NK-92 treated with Interleukin-12 subunit alpha and Interleukin-12 subunit beta, amount 100 ng/mL, for 24 hours (cell line): ENCODE measurements around the gene IWS1.
"Not testable (repeated sequence)": the region's sequence is repeated elsewhere in the genome, so short reads cannot be mapped to it uniquely, and the experiment has no call there.

Experiments used
- DNase-seq: peaks from one replicate; lab custom pipeline; 2025; lab: John Stamatoyannopoulos, UW

The IWS1 gene

DNA sequence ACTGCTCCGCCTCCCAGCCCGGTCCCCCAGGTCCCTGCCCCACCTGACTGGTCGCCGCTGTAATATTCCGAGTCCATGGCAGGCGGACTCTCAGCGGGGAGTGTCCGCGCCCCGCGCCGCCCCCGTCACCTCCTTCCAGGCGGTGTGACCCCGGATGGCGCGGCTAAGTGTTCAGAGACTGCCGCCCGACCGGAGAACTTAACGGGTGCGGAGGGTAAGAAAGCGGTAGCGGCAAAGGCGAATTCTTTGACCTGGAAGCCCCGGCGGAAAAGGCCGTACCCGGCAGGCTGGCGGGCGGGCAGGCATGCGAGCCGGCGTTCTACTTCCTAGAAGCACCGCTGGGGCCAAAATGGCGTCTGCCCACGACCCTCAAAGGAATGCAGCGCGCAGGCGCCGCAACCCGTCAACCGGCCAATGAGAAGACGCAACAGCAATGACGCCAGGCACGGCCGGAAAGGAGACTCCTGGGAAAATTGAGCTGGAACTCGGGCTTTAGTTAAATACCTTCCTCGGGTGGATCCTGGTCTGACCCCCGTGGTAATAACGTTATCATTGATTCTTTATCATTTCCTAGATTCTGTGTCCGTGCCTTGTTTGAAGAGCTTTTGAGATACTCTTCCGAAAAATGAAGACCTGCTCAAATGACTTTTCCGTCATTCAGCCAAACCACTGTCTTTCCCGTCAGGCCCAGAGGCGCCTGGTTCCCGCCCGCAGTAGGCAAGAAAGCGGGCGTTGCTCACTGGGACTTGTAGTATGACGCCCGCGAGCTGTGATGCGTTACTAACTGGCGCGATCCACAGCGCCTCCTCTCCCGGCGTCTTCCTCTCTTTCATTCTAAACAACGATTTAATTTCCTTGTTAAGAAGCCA is at the start of gene IWS1:
Gene IWS1, minus strand, starts transcription at position 358 of the 869 bp plus-strand sequence. Its CDS starts 281 bp downstream, at position 77.
- peak; percentile 92 for DNase-seq

DNA sequence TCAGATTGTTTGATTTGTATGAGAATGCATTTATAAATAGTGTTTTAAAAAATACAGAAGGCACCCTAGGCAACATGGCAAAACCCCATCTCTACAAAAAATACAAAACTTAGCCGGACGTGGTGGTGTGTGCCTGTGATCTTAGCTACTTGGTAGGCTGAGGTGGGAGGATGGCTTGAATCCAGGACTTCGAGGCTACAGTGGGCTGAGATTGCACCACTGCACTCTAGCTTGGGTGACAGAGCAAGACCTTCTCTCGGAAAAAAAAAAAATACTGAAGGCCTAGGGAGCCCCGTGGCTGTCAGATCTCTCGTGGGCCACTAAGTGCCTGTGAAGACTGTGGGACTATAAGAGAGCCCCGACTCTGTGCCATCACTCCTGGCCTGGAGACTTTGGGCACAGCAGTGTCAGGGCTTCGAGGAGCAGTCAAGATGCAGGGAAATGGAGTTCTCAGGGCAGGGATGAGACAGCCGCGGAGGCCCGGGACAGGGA is 49.7 kb upstream of the IWS1 start:
- DNase-seq = no peak

DNA sequence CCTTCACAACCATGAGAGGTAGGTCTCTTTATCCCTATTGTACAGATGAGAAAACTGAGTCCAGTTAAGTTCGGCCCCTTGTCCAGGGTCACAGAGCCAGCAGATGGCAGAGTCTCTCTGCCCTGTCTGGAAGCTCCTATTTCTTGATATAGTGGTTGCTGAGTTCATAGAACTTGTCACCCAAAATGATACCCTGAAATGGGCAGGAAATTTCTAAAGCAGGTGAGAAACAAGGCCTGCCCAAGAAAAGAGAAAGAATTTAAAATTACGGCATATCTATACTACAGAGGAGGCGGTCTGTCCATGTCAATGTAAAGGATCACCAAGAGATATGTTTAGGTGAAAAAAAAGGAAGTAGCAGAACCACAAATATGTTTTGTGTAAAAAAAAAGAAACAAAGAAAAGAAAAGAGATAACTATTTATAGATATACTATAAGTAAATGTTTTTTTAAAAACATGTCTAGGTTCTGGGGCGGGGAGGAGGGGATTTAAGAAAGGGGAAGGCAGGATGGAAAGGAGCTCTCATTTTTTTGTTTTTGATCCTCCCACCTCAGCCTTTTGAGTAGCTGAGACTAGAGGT is 49.0 kb upstream of the IWS1 start:
- DNase-seq = no peak

DNA sequence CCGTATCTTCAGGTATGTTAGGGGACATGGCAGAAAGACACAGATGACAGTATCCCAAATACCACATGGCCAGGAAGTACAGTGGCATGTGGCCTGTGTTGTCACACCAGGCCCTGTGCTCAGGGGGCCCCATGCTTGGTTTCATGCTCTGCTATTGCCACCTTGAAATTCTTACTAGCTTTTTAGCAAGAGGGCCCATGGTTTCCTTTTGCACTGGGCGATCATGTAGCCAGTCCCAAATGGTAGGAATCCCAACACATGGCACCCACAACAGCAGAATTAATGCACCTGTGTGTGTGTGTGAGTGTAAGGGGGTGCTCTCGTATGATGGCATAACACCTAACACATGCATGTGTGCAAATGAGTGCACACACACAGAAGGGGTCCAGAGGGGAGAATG is 48.4 kb upstream of the IWS1 start:
- no peak for DNase-seq

DNA sequence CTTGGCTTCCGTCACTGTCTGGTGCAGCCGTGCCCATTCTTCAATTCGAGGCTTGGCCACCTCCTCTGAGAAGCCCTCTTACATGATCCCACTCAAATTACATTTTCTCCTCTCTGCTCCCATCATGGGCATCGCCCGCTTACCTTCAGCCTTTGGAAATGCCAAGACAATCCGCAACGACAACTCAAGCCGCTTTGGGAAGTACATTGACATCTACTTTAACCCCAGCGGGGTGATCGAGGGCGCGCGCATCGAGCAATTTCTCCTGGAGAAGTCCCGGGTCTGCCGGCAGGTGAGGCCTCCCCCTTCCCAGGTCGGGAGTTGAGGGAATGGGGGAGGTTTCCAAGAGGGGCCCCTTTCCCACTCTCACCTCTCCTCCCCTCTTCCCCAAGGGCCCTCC is 47.5 kb upstream of the IWS1 start:
- DNase-seq = no peak

DNA sequence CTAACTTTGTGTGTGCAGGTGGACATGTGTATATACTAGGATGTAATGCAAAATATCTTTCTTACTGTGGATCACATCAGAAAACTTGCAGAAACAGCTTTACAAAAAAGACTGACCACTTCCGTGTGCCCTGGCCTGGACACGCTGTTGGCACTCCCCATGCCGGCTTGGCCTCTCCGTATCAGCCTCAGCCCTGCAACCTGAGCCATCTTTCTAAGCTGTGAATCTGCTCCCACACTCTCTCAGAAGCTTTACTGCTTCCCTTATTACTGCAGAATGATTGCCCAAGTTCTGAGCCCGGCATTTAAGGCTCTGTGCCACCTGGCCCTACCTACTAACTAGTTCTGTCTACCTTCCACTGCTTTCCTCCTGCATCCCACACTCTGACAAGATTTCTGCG is 47.0 kb upstream of the IWS1 start:
- DNase-seq = no peak

DNA sequence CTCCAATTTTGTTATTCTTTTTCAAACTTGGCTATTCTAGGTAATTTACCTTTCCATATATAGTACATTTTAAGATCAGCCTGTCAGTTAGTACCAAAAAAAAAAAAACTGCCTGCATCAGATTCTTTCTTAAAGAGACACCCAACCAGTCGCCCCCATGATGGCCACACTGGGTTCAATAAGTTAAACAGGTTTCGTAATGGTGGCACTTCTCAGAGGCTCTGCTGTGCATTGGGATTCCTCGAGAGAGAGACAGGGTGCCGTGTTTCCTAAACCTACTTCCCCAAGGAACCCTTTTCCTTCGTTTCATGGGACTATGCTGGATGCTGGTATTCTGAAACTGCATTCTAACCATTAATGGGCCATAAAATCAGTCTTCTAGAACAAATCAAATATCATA is 46.6 kb upstream of the IWS1 start:
- no peak for DNase-seq

DNA sequence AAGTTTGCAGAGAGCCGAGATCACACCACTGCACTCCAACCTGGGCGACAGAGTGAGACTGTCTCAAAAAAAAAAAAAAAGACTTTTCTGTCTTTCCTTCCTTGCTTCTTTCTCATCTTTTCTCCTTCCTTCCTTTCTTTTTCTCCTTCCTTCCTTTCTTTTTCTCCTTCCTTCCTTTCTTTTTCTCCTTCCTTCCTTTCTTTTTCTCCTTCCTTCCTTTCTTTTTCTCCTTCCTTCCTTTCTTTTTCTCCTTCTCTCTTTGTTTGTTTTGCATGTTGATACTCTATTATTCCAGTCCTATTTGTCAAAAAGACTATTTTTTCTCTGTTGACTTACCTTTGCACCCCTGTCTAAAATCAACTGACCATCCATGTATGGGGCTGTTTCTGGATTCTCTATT is 46.1 kb upstream of the IWS1 start:
- not testable (repeated sequence) for DNase-seq

DNA sequence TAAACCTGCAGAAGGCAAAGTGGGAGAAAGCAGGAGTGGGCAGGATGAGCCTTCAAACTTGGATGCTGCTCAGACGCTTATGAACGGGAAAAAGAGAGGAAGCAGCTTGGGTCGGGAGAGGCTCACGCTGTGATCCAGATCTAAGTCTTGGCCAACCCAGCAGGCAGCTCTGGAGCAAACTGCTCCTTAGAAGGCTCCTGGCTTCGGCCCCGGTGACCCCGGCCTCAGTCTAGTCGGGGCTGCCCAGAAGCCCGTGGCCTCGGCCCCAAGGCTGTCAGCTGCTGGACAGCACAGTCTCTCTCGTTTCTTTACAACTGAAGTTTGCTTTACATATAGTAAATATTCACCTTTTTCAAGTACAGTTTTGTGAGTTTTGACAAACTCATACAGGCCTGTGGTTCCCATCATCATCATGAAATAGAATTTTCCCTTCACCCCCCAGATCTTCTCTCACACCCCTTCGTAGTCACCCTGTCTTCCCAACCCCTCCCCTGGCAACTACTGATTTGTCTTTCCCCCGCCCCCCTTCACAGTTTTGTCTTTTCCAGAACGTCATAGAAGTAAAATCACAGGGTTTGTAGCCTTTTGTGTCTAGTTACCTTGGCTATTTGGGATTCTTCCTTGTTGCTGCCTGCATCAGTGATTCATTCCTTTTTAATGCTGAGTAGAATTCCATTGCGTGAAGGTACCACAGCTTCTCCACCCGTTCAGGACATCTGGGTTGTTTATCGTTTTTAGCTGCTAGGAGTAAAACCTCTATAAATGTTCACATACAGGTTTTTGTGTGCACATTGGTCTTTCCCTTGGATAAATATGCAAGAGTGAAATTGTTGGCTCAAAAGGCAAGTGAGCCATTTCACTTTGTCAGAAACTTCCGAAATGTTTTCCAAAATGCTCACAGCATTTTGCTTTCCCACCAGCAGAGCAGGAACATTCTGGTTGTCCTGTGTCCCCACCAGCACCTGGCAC is 44.3 kb upstream of the IWS1 start:
- no peak for DNase-seq

DNA sequence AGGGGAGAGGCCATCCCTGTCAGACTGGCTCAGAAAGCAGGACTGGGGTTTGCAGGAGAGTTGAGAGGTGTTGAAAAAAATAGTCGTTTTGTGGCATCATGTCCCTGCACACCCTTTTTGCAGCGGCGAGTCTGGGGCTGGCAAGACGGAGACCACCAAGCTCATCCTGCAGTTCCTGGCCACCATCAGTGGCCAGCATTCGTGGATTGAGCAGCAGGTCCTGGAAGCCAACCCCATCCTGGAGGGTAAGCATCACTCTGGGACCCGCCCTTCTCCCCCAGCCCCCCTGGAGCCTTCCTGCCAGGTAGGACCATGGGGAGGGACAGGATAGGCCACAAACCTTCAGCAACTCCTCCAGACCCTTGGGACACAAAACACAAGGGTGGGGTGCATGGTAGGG is 43.4 kb upstream of the IWS1 start:
- DNase-seq = no peak

DNA sequence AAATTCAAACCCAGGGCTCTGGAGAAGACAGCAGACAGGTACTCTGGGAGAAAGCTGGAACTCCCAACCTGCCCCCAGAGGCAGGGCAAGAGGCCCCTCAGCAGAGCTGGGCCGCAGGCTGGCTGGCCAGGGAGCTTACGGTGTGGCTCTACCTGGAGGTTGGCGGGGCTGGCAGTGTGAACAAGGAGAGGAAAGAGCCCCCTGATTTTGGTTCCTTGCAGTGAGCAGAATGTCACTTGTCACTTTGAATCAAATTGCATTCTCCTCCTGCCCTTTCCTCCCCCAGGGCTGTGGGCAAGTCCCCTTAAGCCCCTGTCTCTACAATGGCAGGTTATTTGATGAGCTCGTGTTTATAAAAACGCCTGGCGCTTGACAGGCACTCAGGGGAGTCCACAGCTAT is 41.8 kb upstream of the IWS1 start:
- no peak for DNase-seq

DNA sequence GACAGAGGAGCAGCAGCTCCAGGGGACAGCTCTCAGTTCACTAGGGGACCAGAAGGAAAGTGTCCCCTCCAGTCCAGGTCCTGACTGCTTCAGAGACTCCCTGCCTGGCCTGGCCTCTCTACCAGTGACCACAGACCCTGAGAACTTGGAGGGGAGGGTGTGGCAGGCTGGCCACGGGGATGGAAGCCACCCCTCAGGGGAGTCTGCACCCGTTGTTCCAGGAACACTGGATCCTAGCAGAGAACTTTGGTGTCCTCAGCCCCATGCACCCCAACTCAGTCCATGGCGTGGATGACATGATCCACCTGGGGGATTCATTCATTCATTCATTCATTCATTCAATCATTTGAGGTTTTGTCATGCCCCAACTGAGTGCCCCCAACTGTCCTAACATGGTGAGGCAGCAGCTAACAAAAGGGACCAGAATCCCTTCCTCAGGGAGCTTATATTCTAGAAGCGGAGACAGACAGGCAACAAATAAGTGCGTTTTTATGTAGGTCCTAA is 41.1 kb upstream of the IWS1 start:
- DNase-seq = no peak

DNA sequence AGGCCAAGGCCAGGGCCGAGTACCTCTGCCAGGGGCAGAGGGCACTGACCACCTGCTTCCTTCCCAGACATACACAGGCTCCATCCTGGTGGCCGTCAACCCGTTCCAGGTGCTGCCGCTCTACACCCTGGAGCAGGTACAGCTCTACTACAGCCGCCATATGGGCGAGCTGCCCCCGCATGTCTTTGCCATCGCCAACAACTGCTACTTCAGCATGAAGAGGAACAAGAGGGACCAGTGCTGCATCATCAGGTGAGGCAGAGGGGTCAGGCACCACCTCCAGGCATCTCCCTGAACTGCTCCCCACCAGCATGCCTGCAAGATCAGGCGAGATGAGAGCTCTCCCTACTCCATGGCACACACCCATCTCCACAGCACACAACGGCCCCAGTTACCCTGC is 40.3 kb upstream of the IWS1 start:
- DNase-seq = no peak

DNA sequence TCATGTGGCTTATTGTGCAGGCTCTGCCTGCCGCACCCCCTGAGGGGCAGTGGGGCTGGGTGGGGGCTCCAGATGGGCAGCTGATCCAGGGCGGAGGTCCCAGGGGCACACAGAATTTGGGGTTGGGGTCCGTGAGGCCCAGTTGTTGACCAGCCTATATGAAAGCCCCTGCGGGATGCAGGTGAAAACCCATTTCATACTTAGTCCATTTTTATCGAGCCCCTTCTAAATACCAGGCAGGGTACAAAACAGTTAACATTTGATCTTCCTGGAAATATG is 39.8 kb upstream of the IWS1 start:
- no peak for DNase-seq

DNA sequence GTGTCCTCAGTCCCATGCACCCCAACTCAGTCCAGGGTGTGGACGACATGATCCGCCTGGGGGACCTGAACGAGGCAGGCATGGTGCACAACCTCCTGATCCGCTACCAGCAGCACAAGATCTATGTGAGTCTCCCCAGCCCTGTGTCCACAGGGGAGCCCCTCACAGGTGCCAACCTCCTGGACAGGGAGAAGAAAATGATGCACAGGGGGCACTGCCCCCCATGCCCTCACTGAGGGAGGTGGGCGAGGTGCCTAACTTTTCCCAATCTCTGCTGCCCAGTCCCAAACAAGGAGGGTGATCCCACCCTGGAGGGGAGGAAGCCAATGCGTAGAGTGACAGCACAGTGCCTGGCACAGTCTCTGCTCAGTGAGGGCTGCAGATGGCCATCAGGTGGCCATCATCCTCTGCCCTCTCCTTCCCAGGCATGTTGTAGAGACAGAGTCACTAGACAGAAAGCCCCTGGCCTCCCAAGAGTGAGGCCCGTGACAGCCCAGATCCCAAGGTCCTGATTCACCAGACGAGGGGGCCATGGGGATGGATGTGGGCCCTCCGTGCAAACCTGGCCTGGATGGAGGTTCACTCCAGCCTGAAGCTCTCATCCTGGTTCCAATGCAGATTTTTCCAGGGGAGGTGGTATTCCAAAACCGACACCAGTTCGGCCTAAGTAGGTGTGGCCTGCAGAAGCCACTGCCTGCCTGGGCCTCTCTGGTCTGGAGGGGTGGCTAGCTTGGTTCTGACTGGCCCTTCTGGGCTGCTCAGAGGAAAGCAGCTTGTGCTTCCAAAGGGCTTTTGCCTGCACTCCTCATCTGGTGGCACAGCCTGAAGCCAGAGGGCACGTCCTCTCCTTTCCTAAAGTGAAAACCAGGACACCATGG is 39.2 kb upstream of the IWS1 start:
- DNase-seq = no peak

DNA sequence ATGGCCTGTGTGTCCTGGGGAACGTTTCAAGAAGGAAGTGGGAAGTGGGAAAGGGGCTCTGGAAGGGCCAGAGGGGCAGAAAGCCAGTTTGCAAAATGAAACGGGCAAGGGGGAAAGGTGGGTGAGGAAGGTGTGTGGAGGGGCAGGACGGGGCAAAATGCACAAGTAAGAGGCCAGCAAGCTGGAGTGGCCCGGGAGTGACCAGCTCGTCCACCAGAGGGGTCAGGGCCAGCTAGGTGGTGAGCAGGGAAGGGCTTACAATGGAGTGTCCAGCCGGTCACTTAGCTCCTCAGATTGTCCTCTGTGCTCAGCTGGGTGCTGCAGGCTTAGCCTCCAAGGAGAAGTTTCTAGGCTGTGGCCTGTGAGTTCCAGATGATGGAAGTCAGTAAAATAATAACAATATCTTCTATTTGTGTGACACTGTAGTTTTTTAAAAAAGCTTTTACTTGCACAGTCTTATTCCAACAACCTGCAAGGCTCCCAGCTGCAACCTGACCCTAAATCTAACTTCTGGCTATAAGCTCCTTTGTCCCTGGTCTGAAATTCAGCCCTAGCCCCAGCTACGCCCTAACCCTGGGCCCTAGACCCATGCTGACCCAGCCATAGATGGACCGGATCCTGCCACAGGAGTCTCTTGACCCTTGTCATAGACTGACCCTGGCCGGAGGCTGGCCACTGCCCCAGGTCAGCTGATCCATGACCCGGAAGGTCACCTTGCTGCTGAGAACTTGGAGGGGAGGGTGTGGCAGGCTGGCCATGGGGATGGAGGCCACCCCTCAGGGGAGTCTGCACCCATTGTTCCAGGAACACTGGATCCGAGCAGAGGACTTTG is 38.4 kb upstream of the IWS1 start:
- DNase-seq = no peak

DNA sequence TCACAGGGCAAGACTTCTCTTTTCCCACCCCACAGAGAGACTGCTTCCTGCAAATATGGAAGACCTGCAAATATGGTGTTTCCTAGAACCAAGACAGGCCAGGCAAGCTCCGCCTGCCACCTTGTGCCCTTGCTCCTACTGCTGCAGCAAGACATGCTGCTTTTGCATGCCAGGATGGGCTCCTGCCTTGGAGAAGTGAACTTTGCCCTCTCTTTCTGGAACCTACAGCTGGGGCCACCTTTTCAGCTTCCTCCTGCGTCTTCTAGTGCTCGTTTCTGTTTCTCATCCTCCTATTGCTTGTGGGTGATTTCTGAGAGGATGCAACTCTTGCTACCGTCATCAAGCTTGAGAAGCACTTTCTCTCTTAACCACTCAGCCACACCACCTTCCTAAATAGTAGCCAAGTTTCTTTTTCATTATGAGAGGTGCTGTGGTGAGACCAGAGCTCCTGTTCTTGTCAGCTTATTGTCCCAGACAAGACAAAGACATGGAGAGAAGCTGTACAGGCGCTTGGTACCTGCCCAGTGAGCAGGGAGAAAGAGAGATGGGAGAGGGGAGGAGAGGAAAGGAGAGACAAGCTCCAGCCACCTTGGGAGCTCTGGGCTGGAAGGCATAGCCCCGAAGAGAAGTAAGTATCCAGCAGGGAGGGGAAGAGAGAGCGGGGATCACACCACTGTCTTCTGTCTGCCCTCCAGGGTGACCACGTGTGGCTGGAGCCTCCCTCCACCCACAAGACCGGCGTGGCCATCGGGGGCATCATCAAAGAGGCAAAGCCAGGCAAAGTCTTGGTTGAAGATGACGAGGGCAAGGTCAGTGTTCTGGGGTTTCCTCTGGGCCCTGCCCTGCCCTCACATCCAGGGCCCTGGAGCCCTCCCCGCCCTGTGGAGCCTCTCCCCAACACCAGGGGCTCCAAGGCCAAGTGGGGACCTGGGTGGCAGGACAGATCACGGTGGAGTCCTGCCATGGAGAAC is 37.5 kb upstream of the IWS1 start:
- no peak for DNase-seq

DNA sequence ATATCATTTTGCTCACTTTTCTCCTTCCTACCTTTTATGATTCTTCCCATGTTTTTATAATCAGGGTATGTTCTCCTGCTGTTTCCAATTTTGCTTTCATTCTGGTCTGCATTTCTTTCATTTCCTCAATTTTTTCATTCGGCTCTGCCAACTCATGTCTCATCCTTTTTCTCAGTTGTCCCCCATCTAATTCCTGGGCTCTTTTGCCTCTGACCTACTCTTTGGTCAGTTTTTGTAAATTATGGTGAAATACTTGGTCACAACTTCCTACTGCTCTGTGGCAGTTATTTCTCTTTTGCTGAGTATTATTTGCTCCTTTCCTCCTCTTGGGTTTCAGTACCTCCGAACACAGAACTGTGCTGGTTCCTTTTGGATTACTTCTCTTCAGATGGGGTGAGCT is 36.6 kb upstream of the IWS1 start:
- DNase-seq = no peak

DNA sequence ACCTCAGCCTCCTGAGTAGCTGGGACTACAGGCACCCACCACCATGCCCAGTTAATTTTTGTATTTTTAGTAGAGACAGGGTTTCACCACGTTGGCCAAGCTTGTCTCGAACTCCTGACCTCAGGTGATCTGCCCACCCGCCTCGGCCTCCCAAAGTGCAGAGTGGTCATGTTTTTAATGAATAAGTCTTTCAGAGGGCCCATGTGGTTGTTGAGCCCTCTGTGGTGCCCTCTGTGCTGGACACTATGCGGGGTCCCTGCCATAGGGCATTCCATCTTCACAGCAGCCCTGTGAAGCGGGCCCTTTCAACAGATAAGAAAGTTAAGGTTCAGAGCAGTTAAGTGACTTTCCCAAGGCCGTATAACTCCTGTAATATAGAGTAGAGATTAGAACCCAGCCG is 35.1 kb upstream of the IWS1 start:
- no peak for DNase-seq

DNA sequence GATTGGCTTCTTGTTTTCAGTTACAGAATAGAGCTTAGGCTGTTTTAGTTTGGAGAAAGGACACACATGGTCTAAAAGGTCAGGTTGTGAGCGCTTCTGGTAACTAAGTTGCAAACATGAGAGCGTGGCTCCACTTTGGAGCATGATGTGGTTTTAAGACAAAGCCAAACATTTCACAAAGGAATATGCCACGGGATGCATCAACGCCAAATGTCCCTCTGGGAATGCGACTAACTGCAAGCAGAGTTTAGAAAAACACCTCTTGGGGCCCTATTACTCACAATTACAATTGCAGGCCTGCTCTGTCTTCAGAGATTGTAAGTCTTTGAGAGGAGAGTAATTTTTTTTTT is 34.6 kb upstream of the IWS1 start:
- no peak for DNase-seq
